Measurements from ENCODE around the gene DCAKD.

DNA sequence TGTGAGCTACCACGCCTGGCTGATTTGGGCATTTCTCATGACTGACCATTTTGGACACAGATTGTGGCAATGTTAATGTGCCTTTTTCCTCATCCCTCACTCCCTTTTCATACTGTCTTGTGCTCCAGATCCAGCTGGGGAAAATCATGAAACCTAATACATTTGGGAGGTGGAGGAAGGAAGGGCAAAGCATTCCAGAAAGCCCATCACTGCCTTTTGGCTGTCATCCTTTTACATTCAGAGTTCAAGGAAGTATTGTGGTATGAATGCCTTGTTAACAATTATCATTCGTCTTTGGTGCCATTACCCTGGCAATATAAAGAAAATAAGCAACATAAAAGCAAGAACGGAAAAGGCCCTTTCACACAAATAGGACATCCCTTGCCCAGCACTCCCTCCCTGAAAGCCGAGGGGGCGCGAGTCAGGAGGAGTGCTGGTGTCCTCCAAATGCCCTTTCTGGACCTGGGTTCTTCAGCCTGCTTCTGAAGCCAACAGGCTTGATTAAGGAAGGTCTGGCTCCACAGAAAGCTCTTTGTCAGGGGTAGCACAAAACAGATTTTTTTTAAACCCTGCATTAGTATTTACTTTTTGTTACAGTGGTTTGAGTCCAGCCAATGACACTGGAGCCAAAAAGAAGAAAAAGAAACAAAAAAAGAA, 29.7 kb upstream of the DCAKD start:
- TF ChIP-seq, protein P1, sequence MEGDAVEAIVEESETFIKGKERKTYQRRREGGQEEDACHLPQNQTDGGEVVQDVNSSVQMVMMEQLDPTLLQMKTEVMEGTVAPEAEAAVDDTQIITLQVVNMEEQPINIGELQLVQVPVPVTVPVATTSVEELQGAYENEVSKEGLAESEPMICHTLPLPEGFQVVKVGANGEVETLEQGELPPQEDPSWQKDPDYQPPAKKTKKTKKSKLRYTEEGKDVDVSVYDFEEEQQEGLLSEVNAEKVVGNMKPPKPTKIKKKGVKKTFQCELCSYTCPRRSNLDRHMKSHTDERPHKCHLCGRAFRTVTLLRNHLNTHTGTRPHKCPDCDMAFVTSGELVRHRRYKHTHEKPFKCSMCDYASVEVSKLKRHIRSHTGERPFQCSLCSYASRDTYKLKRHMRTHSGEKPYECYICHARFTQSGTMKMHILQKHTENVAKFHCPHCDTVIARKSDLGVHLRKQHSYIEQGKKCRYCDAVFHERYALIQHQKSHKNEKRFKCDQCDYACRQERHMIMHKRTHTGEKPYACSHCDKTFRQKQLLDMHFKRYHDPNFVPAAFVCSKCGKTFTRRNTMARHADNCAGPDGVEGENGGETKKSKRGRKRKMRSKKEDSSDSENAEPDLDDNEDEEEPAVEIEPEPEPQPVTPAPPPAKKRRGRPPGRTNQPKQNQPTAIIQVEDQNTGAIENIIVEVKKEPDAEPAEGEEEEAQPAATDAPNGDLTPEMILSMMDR (IDR thresholded peaks at IDR 0.05) = no peak
- no peak for TF ChIP-seq EZH2 (IDR thresholded peaks at IDR 0.05)
- TF ChIP-seq EZH2phosphoT487 (IDR thresholded peaks at IDR 0.05) = no peak
